IPS-18c (cell line): ENCODE measurements around the gene DCTN1.

Experiments used
- H3K4me3 ChIP-seq: 2 replicates; pipeline ENCODE4 v1.7.0; 2013; ENCODE audit warnings: low read depth, mild to moderate bottlenecking, low read length, moderate library complexity; ENCODE audit not compliant: insufficient read depth
- H3K9me3 ChIP-seq: one replicate; pipeline ENCODE4 v1.6.1; 2013; ENCODE audit warnings: mild to moderate bottlenecking, low read length, moderate library complexity; ENCODE audit not compliant: control insufficient read depth, insufficient read depth

The DCTN1 gene

GRCh38 chr2:74383254-74383653 lies 3.1 kb upstream of the DCTN1 start:
- Histone ChIP-seq H3K9me3 (no peaks in the 10 kb centered on the region), H3K4me3 (no peak overlapping the region)

GRCh38 chr2:74381751-74382150 lies 1.6 kb upstream of the DCTN1 start:
- H3K4me3 ChIP-seq = no peak overlapping the region
- H3K9me3 ChIP-seq = no peaks in the 10 kb centered on the region

- no peaks in the 10 kb centered on the region for H3K9me3 ChIP-seq
- H3K4me3 ChIP-seq = no peak overlapping the region
Measured at GRCh38 chr2:74378007-74378406, 2.1 kb downstream of the DCTN1 start.

GRCh38 chr2:74375838-74376237 lies 4.3 kb downstream of the DCTN1 start:
- Histone ChIP-seq H3K9me3 (no peaks in the 10 kb centered on the region), H3K4me3 (no peak overlapping the region)

GRCh38 chr2:74374509-74375205 lies 5.5 kb downstream of the DCTN1 start:
- Histone ChIP-seq H3K9me3 (no peaks in the 10 kb centered on the region), H3K4me3 (peak overlapping the region; percentile 59)

GRCh38 chr2:74373985-74374384 lies 6.1 kb downstream of the DCTN1 start:
- Histone ChIP-seq H3K9me3 (no peaks in the 10 kb centered on the region), H3K4me3 (peak overlapping the region; percentile 59)

GRCh38 chr2:74373221-74373676 lies 6.9 kb downstream of the DCTN1 start:
- Histone ChIP-seq H3K4me3 (no peak overlapping the region), H3K9me3 (no peaks in the 10 kb centered on the region)

- H3K4me3 ChIP-seq = no peak overlapping the region
- no peaks in the 10 kb centered on the region for H3K9me3 ChIP-seq
Measured at GRCh38 chr2:74372674-74373073, 7.4 kb downstream of the DCTN1 start.

GRCh38 chr2:74371421-74371820 lies 8.7 kb downstream of the DCTN1 start:
- H3K4me3 ChIP-seq = no peak overlapping the region
- H3K9me3 ChIP-seq = no peaks in the 10 kb centered on the region

- Histone ChIP-seq H3K9me3 (no peaks in the 10 kb centered on the region), H3K4me3 (no peak overlapping the region)
Measured at GRCh38 chr2:74369976-74370375, 10.1 kb downstream of the DCTN1 start.

- H3K4me3 ChIP-seq = no peak overlapping the region
- H3K9me3 ChIP-seq = no peaks in the 10 kb centered on the region
Measured at GRCh38 chr2:74368499-74368898, 11.6 kb downstream of the DCTN1 start.

GRCh38 chr2:74367789-74368188 lies 12.3 kb downstream of the DCTN1 start:
- no peak overlapping the region for H3K4me3 ChIP-seq
- H3K9me3 ChIP-seq = no peaks in the 10 kb centered on the region

- Histone ChIP-seq H3K4me3 (no peak overlapping the region), H3K9me3 (no peaks in the 10 kb centered on the region)
Measured at GRCh38 chr2:74366036-74366435, 14.1 kb downstream of the DCTN1 start.

GRCh38 chr2:74364533-74365505 lies 15.3 kb downstream of the DCTN1 start:
- Histone ChIP-seq H3K4me3 (no peak overlapping the region), H3K9me3 (no peaks in the 10 kb centered on the region)

GRCh38 chr2:74361327-74361726 lies 18.8 kb downstream of the DCTN1 start:
- H3K9me3 ChIP-seq = no peaks in the 10 kb centered on the region
- H3K4me3 ChIP-seq = no peak overlapping the region

GRCh38 chr2:74357627-74358026 lies 22.5 kb downstream of the DCTN1 start:
- no peak overlapping the region for H3K4me3 ChIP-seq
- H3K9me3 ChIP-seq = no peaks in the 10 kb centered on the region

GRCh38 chr2:74349889-74350288 lies 30.2 kb downstream of the DCTN1 start:
- H3K4me3 ChIP-seq = no peak overlapping the region

GRCh38 chr2:74347742-74348141 lies 32.4 kb downstream of the DCTN1 start:
- no peak overlapping the region for H3K4me3 ChIP-seq
- H3K9me3 ChIP-seq = no peaks in the 10 kb centered on the region

More at GRCh38 chr2:74349889-74350288, 30.2 kb downstream of the DCTN1 start:
- no peaks in the 10 kb centered on the region for H3K9me3 ChIP-seq
